SHP77 (cell line): Measurements from ENCODE around the gene NDE1.
"Not testable (repeated sequence)": the region's sequence is repeated elsewhere in the genome, so short reads cannot be mapped to it uniquely, and the experiment has no call there.

ENCODE experiments used
- DNase-seq, 2 experiments: peaks; one replicate each; lab custom pipeline; 2025; lab: John Stamatoyannopoulos, UW

Gene NDE1

GRCh38 chr16:15650019-15650697 lies at the start of gene NDE1:
NDE1 (plus strand) TSS chr16:15650245; CDS start chr16:15664779, 14,534 bp downstream.
- DNase-seq = peak; percentile 61 to 77

GRCh38 chr16:15601212-15601879 lies 48.7 kb upstream of the NDE1 start:
- DNase-seq = no peak

- DNase-seq = no peak
These were observed 47.6 kb upstream of the NDE1 start for GRCh38 chr16:15602285-15603044.

- no peak for DNase-seq
These were observed 45.3 kb upstream of the NDE1 start for GRCh38 chr16:15604460-15605440.

GRCh38 chr16:15605839-15606517 lies 44.1 kb upstream of the NDE1 start:
- no peak for DNase-seq

GRCh38 chr16:15606518-15607220 lies 43.4 kb upstream of the NDE1 start:
- DNase-seq = no peak

- DNase-seq = not testable (repeated sequence)
These were observed 42.8 kb upstream of the NDE1 start for GRCh38 chr16:15607221-15607699.

- no peak for DNase-seq
These were observed 42.2 kb upstream of the NDE1 start for GRCh38 chr16:15607700-15608396.

GRCh38 chr16:15608398-15609285 lies 41.4 kb upstream of the NDE1 start:
- no peak for DNase-seq

- DNase-seq = no peak
These were observed 40.8 kb upstream of the NDE1 start for GRCh38 chr16:15609286-15609649.

- no peak for DNase-seq
These were observed 39.6 kb upstream of the NDE1 start for GRCh38 chr16:15610369-15610871.

GRCh38 chr16:15611610-15612009 lies 38.4 kb upstream of the NDE1 start:
- no peak for DNase-seq

- DNase-seq = no peak
These were observed 36.4 kb upstream of the NDE1 start for GRCh38 chr16:15613676-15614075.

GRCh38 chr16:15616012-15616411 lies 34.0 kb upstream of the NDE1 start:
- no peak for DNase-seq

GRCh38 chr16:15616475-15617165 lies 33.4 kb upstream of the NDE1 start:
- DNase-seq = no peak

GRCh38 chr16:15617901-15618300 lies 32.1 kb upstream of the NDE1 start:
- DNase-seq = no peak

- no peak for DNase-seq
These were observed 31.7 kb upstream of the NDE1 start for GRCh38 chr16:15618392-15618791.

GRCh38 chr16:15620611-15621195 lies 29.3 kb upstream of the NDE1 start:
- DNase-seq = no peak
